ENCODE measurements around the gene ZNF747. TPM values are rescaled to one million over a fixed set of nuclear protein-coding genes. Genes with fewer than 3 reads are reported as not detected.

ZNF747 gene
- total RNA-seq, 2 donors from 2014 or later = 16.8 to 18.3 TPM

- DNase-seq (ENCODE audit: low spot score) (no peak), ATAC-seq (ENCODE audit: insufficient number of reproducible peaks, low FRiP score, low read depth) (no peak)
- Histone ChIP-seq H3K9me3 (no peaks in the 10 kb centered on the region), H3K27ac (no peak overlapping the region), H3K4me3 (no peak overlapping the region), H3K4me1 (ENCODE audit: control insufficient read depth in 1 of 2, low read depth in 2 of 2) (no peaks in the 10 kb centered on the region), H3K27me3 (replicated peaks; ENCODE audit: insufficient read depth) (no peaks in the 10 kb centered on the region), H3K36me3 (no peaks in the 10 kb centered on the region)
- no peak for TF ChIP-seq CTCF (IDR thresholded peaks at IDR 0.05)
Observed at GRCh38 chr16:30490210-30490609, 44.4 kb downstream of the ZNF747 start.

DNA sequence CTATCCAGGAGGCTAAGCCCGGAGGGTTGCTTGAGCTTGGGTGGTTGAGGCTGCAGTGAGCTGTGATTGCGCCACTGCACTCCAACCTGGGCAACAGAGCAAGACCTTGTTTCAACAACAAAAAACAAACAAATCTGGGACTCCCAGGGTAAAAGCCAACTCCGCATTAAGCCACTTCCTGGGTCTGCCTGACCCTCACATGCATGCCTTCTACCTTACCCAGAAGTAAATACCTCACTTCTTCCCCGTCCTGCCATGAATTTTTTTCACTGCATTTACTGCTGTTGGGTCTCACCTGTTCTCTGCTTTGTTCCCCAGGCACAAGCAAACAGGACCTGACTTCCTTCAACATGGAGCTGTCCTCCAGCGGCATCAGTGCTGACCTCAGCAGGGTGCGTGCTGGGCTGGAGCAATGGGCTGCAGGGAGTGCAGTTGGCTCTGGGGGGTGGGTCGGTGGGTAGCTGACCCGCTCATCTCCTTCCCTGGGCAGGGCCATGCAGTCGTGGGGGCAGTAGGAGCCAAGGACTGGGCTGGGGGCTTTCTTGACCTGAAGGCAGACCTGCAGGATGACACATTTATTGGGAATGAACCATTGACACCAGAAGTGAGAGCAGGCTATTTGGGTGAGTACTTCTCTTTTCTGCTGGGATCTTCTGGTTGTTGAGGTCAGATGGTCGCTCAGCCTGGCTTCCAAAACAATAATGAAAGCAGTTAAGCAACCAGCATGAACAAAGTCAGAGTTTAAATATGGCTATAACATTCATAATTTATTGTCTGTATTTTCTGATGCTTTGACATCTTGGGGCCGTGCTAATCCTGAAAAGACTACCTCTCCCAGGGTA lies 45.7 kb downstream of the ZNF747 start:
- Histone ChIP-seq H3K4me3 (no peak overlapping the region), H3K4me1 (ENCODE audit: control insufficient read depth in 1 of 2, low read depth in 2 of 2) (no peaks in the 10 kb centered on the region), H3K27me3 (replicated peaks; ENCODE audit: insufficient read depth) (no peaks in the 10 kb centered on the region), H3K9me3 (no peaks in the 10 kb centered on the region), H3K36me3 (no peaks in the 10 kb centered on the region), H3K27ac (no peak overlapping the region)
- ATAC-seq (ENCODE audit: insufficient number of reproducible peaks, low FRiP score, low read depth) = no peak
- DNase-seq (ENCODE audit: low spot score) = no peak
- no peak for TF ChIP-seq CTCF (IDR thresholded peaks at IDR 0.05)

- DNase-seq (ENCODE audit: low spot score) = no peak
- no peak overlapping the region for H3K4me3 ChIP-seq
- H3K27me3 ChIP-seq (replicated peaks; ENCODE audit: insufficient read depth) = no peaks in the 10 kb centered on the region
- TF ChIP-seq CTCF (IDR thresholded peaks at IDR 0.05) = no peak
- no peaks in the 10 kb centered on the region for H3K9me3 ChIP-seq
- H3K36me3 ChIP-seq = no peaks in the 10 kb centered on the region
- no peak overlapping the region for H3K27ac ChIP-seq
- H3K4me1 ChIP-seq (ENCODE audit: control insufficient read depth in 1 of 2, low read depth in 2 of 2) = no peaks in the 10 kb centered on the region
- no peak for ATAC-seq (ENCODE audit: insufficient number of reproducible peaks, low FRiP score, low read depth)
Observed at GRCh38 chr16:30485818-30486436, 48.7 kb downstream of the ZNF747 start.

DNA sequence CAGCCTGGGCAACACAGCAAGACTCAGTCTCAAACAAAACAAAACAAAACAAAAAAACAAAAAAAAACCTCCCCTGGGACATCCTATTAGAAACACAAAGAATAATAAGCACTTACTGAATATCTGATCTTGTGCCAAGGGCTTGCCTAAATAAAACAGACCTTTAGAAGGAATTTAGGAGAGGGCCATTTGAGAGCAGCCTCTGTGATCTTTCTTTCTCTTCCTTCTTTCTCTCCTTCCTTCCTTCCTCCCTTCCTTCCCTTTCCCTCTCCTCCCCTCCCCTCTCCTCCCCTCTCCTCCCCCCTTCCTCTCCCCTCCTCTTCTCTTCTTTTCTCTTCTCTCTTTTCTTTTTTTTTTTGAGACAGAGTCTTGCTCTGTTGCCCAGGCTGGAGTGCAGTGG lies 49.8 kb downstream of the ZNF747 start:
- no peak for TF ChIP-seq CTCF (IDR thresholded peaks at IDR 0.05)
- Histone ChIP-seq H3K27me3 (replicated peaks; ENCODE audit: insufficient read depth) (no peaks in the 10 kb centered on the region), H3K36me3 (no peaks in the 10 kb centered on the region), H3K4me3 (no peak overlapping the region), H3K27ac (no peak overlapping the region), H3K9me3 (no peaks in the 10 kb centered on the region), H3K4me1 (ENCODE audit: control insufficient read depth in 1 of 2, low read depth in 2 of 2) (no peaks in the 10 kb centered on the region)
- no peak for DNase-seq (ENCODE audit: low spot score)
- no peak for ATAC-seq (ENCODE audit: insufficient number of reproducible peaks, low FRiP score, low read depth)

DNA sequence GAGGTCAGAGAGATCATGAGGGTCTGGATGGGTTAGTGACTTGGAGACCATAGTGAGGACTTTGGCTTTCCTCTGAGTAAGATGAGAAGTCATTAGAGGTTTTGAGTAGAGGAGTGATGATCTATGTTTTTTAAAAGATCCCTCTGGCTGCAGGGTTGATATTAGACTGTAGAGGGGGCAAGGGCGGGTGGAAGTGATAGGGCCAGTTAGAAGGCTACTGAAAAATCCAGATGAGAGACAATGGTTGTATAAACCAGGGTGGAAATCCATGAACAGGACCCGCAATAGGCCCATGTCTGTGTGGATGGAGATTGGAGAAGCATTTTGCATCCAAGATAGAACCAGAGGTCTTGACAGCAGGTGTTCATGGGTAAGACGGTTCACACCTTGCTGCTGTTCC lies 52.3 kb downstream of the ZNF747 start:
- no peak overlapping the region for H3K27ac ChIP-seq
- no peak for TF ChIP-seq CTCF (IDR thresholded peaks at IDR 0.05)
- no peaks in the 10 kb centered on the region for H3K27me3 ChIP-seq (replicated peaks; ENCODE audit: insufficient read depth)
- ATAC-seq (ENCODE audit: insufficient number of reproducible peaks, low FRiP score, low read depth) (no peak), DNase-seq (ENCODE audit: low spot score) (no peak)
- no peak overlapping the region for H3K4me3 ChIP-seq
- no peaks in the 10 kb centered on the region for H3K4me1 ChIP-seq (ENCODE audit: control insufficient read depth in 1 of 2, low read depth in 2 of 2)
- H3K9me3 ChIP-seq = no peaks in the 10 kb centered on the region
- no peaks in the 10 kb centered on the region for H3K36me3 ChIP-seq

Measured in thoracic aorta (tissue), 2 donors.